ENCODE data around the gene PNPLA7.
"Not testable (repeated sequence)": the region's sequence is repeated elsewhere in the genome, so short reads cannot be mapped to it uniquely, and the experiment has no call there.

PNPLA7 gene

DNA sequence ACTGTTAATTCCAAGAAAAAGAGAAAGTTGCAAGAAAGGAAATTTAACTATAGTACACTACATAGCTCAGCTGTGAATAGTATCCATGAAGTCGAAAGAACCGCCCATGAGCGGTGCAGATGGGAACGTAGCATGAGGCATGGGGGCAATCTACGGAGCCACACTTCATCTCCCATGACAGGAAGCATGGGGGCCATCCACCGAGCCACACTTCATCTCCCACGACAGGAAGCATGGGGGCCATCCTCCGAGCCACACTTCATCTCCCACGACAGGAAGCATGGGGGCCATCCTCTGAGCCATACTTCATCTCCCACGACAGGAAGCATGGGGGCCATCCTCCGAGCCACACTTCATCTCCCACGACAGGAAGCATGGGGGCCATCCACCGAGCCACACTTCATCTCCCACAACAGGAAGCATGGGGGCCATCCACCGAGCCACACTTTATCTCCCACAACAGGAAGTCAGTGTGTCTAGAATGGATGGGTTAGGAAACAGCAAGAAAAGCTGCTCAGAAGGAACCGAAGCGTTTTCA, 13.5 kb downstream of the PNPLA7 start:
- not testable (repeated sequence) for DNase-seq

DNA sequence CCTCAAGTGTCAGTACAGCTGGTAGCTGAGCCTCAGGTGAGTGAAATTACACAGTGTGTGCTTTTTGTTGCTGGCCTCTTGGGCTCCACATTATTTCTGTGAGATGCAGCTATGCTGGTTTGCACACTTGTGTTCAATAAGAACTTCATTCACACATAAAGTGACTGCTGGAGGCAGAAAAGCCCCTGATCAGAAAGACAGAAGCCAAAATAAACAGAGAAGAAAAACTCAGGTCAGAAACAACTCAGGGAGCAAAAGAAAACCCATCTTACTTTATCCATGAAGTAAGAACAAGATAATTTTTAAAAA, 15.1 kb downstream of the PNPLA7 start:
- no peak for DNase-seq

DNA sequence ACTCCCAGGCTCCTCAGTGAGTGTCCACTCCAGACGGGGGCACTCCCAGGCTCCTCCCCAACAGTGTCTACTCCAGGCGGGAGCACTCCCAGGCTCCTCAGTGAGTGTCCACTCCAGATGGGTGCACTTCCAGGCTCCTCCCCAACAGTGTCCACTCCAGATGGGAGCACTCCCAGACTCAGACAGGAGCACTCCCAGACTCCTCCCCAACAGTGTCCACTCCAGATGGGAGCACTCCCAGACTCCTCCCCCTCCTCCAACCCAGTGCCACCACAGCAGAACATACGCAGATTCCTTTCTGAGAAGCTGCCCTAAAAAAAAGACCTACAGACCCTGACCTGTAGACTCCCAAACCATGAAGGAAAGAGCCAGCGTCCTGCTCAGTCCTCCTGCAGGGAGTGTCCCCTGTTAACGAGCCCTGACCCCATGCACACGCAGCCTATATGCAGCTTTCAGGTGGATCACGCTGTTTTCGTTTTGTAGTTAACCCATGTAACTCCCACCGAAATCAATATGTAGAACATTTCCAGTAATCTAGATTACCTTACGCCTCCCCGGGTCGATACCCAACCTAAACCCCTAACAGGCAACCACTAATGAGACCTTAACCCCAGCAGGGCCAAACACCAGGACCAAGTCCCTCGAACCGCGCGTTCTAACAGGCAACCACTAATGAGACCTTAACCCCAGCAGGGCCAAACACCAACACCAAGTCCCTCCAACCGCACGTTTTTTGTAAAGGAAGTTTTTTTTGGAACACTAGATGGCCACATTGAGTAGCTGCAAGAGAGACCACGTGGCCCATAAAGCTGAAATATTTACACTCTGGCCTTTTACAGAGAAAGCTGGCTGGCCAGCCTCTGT, 15.7 kb downstream of the PNPLA7 start:
- DNase-seq, result peak; percentile 70

DNA sequence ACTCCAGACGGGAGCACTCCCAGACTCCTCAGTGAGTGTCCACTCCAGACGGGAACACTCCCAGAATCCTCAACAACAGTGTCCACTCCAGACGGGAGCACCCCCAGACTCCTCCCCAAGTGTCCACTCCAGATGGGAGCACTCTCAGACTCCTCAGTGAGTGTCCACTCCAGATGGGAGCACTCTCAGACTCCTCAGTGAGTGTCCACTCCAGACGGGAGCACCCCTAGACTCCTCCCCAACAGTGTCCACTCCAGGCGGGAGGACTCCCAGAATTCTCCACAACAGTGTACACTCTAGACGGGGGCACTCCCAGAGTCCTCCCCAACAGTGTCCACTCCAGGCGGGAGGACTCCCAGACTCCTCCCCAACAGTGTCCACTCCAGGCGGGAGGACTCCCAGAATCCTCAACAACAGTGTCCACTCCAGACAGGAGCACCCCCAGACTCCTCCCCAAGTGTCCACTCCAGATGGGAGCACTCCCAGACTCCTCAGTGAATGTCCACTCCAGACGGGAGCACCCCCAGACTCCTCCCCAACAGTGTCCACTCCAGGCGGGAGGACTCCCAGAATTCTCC, 17.2 kb downstream of the PNPLA7 start:
- DNase-seq, result not testable (repeated sequence)

DNA sequence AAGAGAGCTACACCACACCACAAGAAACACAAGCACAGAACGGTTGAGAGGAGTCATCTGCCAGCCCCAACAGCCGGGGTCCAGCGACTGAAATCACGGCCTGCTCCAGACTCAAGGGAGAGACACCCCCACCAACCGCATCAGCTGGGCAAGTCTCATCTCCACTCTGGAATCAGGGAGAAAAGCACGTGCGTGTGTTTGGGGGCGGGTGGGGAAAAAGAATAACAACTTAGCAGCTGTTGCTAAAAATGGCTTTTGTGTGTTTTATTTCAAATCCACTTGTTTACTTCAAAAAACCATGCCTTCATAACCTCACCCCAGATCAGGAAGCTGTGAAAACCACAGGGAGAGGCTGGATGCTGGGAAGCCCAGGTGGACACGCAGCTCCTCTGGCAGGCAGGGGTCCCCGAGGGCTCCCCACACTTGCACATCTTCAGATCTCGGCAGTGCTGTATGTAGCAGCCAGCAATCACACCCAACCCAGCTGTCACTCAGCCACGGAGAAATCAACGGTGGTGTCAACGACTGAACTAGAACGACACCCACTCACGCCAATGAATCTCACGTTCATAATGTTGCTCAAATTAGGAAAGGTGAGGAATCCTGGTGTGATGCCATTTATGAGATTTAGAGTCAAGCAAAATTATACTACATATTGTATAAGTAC, 19.0 kb downstream of the PNPLA7 start:
- DNase-seq, result no peak

DNA sequence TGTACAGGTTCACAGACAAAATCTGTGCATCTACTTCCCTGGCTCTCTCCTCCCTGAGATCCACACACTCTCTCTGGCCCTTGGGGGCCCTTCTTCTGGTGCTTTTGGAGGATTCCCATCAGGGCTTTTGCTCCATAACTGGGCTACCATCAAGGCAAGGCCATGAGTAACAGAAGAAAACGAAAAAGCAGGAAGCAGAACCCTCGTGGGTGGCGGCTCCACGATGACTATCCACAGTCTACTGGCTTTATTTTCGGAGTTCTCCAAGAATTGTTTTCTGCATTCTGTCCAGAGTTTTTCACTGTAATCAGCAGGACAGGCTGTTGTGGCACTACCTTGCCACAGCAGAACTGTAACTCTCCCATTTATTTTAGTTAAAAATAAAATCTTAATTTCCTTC, 19.9 kb downstream of the PNPLA7 start:
- no peak for DNase-seq

DNA sequence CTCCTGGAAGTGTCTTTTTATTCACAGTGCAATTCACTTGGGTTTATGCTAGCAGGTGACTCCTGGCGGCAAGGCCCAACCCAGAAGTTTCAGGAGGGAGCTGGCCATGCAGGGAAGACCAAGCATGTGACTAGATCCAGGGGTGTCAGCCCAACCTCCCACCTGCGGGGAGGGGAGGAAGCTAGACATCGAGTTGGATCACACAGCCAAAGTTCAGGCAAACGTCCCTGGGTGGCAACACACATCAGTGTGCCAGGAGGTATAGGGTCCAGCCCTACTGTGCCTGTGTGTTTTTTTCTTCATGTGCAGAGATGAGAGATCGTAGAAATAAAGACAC, 25.3 kb downstream of the PNPLA7 start:
- DNase-seq, result no peak

DNA sequence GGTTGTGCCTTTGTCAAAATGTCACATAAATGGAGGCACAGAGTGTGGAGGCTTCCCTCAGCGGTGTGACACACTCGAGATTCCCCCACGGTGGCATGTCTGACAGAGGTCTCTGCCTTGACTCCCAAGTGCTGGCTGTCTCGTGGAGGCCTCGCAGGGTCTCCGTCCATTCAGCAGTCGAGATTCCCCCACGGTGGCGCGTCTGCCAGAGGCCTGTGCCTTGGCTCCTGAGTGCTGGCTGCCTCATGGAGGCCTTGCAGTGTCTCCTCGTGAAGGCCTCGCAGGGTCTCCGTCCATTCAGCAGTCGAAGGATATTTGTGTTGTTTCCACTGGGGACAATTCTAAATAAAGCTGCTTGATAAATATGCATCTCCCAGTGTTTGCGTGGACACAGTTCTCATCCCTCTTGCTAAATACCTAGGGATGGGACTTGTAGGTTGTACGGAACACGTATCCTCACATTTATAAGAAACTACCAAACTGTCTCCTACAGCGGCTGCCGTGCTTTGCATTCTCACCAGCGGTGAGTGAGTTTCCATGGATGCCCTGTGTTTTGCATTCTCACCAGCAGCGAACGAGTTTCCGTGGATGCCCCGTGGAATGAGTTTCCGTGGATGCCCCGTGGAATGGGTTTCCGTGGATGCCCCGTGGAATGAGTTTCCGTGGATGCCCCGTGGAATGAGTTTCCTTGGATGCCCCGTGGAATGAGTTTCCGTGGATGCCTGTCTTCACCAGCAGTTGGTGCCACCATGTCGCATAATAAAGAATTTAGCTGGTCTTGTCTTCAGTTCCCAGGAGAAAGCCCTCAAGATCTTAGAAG, 25.8 kb downstream of the PNPLA7 start:
- no peak for DNase-seq

DNA sequence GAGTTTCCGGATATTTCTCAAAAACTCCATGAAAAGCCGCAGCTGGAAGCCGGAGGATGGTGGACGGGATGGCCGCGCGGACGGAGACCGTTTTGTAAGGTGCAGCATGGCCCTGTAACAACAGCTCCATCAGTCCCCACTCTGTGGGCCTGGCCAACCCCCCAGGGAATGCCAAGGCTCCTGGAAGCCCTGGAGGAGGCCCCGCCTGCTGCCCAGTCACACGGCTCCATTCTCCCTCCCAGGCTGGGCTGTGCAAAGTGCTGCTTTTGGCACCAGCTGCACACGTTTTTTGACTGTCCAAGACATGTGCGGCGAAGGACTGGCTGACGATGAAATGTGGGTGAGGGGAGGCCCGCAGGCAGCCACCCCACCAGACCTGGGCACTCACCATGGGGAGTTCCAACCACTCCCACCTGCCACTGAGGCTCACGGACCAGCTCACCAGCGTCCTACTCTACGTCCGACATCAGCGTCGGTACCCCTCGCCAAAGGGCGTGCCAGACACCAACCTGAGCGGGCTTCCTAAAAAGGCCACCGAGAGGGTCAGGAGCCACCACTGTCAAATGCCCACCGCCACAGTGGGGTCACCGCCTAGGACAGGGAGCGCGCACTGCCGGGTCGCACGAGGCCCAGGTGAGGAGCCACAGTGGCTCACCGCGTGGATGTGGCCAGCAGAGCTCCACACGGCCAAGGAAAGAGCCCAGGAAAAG, 27.3 kb downstream of the PNPLA7 start:
- DNase-seq, result no peak

DNA sequence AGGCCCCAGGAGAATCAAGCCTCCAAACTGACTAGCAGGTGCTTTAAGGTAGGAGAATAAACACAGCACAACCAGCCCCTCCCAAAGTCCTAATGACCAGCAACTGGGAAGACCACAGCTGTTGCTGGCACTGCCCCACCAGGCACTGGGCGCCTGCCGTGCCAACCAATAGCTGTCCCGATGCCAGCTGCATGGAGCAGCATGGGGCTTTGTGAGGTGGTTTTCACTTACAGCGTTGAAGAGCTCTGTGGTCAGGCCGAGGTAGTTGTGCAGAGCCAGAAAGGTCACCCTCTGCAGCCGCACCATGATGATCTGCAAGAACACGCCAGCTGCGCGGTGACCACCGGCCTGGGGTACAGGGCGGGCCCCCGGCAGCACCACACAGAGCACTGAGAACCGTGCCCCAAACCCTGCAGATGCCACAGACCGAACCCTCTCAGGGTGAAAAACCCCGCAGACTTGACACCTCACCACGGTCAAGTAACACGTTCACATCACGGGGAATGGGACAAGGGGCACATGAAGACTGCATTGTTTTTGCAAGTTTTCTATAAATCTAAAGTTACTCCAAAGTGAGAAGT, 28.7 kb downstream of the PNPLA7 start:
- DNase-seq, result no peak

DNA sequence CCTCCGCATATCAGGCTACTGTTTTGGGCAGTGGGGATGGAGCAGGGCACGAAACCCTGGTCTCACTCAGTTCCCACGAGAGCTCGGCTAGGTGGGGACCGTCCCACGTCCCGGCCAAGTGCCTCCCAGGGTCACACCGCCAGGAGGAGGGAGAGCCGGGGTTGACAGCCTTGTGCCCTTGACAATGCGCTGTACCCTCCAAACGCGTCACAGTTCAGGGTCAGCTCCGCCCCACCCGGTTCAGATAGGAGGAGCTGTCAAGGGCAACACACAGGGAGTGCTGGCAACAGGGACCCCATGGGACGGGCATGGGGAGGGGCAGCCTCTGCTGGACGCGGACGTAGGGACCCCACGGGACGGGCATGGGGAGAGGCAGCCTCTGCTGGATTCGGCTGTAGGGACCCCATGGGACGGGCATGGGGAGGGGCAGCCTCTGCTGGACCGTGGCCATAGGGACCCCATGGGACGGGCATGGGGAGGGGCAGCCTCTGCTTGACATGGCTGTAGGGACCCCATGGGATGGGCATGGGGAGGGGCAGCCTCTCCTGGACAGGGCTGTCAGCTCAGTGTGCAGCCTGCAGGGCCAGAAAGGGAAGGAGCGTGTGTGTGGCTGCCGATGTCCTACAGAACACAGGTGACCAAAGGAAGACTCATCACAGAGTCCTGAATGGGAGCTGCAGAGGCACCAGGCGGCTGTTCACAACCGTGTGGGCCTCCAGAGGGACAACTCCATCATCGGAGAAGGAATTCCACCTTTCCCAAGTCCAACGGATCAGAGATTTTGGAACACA, 29.4 kb downstream of the PNPLA7 start:
- DNase-seq, result no peak

DNA sequence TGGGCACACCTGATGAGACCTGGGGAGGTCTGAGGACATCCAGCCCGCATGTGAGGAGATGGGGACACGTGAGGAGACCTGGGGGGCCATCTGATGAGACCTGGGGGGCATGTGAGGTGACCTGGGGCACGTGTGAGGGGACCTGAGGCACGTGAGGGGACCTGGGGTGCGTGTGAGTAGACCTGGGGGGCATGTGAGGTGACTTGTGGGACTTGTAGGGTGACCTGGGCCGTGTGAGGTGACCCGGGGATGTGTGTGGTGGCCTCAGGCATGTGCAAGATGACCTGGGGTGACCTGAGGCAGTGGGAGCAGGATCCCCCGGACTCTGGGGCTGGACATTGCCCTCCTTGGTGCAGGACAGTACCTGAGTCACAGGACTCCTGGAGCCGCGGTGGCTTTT, 30.6 kb downstream of the PNPLA7 start:
- no peak for DNase-seq

DNA sequence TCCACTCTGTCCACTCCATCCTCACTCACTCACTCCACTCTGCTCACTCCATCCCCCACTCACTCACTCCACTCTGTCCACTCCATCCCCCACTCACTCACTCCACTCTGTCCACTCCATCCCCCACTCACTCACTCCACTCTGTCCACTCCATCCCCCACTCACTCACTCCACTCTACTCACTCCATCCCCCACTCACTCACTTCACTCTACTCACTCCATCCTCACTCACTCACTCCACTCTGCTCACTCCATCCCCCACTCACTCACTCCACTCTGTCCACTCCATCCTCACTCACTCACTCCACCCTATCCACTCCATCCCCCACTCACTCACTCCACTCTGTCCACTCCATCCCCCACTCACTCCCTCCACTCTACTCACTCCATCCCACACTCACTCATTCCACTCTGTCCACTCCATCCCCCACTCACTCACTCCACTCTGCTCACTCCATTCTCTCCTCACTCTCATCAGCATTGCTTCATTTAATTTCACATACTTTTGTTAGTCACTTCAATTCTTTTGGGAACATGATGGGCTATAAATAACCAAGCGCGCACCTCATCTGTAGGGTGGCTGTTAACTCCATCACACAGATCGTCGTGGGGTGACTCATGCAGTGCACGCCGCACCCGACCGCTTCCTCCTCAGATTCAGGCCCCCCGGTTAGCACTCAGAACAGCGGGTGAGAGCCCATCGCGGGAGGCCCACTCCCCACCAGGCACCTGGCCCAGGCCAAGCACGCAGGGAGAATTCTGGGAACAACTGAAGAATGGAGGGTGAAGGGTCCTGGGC, 31.3 kb downstream of the PNPLA7 start:
- DNase-seq, result not testable (repeated sequence)

DNA sequence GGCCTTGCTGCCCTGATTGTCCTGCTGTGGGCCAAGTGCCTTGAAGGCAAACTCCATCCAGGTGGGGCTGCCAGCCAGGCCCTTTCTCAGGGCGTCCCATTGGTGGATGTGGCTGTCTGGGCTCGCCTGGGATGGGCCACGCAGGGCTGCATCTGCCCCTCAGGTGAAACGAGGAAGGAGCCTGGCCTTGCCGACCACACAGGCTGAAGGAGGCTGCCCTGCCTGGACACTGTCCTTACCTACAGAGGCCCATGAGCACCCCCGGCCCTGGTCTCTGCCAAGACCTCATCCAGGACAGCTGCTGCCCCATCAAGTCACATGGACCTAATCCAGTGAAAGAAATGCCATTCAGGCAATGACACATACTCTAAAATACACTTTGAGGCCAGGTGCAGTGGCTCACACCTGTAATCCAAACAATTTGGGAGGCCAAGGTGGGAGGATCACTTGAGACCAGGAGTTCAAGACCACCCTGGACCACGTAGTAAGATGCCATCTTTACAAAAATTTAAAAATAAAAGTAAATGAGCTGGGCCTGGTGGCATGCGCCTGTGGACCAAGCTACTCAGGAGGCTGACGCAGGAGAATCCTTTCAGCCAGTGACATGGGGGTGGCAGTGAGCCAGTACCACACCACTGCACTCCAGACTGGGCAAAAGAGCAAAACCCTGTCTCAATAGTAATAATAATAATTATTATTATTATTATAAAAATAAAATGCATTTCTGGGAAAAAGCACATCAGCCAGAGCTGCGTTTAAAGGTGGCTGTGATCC, 33.9 kb downstream of the PNPLA7 start:
- DNase-seq, result no peak

DNA sequence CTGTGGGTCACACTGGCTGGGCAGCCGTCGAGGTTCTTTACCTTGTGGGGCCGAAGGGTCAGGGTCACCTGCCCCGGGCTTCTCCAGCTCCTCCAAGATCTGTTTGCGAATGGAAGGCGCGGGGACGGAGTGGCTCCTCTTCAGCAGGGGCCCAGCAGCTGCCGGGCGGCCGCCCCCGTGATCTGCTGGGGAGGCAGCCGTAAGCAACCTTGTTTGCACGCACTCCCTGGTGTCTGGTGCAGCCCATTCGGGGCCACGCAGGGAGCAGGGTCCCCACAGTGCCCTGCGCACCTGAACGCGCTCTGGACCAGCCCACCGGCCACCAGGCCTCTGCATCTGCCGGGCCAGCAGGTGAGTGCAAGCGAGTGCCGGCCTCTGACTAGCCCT, 34.9 kb downstream of the PNPLA7 start:
- DNase-seq, result no peak

DNA sequence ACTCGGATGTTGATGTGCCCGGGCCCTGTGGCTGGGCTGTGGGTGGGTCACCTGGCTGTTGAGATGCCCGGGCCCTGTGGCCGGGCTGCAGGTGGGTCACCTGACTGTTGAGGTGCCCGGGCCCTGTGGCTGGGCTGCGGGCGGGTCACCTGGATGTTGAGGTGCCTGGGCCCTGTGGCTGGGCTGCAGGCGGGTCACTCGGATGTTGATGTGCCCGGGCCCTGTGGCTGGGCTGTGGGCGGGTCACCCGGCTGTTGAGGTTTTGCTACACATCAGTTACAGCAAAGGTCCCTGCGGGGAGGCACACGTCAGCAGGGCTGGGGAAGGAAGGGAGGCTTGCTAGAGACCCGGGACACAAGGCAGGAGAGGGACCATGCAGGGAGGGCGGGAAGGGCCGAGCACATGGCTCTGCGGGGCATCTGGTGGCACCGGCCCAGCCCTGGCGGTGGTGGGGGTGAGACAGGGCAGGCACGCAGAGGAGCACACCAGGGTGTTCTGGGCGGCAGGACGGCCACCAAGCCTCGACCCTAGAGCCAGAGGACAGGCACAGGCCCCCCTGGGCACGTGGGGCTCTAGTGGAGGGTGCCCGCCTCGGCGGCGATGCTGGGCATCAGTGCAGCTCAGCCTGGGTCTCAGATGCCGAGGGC, 35.4 kb downstream of the PNPLA7 start:
- DNase-seq, result no peak

DNA sequence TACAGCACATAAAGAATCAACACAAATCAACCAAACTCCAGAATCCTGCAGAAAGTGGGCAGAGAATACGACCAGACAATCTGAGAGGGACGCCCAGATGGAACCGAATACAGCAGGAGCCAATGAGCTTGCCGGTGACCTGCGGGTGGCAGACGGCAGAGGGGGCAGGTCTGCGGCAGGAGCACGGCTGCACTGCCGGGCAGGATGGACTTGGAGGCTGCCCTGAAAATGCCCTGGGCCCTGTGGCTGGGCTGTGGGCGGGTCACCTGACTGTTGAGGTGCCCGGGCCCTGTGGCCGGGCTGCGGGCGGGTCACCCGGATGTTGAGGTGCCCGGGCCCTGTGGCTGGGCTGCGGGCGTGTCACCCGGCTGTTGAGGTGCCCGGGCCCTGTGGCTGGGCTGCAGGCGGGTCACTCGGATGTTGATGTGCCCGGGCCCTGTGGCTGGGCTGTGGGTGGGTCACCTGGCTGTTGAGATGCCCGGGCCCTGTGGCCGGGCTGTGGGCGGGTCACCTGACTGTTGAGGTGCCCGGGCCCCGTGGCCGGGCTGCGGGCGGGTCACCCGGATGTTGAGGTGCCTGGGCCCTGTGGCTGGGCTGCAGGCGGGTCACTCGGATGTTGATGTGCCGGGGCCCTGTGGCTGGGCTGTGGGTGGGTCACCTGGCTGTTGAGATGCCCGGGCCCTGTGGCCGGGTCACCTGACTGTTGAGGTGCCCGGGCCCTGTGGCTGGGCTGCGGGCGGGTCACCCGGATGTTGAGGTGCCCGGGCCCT, 36.2 kb downstream of the PNPLA7 start:
- not testable (repeated sequence) for DNase-seq

DNA sequence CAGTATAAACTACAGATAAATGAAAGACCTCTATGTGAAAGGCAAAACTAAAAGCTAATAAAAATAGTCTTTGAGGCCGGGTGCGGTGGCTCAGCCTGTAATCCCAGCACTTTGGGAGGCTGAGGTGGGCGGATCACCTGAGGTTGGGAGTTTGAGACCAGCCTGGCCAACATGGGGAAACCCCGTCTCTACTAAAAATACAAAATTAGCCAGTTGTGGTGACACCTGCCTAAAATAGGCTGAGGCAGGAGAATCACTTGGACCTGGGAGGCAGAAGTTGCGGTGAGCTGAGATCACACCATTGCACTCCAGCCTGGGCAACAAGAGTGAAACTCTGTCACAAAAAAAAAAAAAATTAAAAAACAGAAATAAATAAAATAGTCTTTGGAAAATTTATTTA, 37.1 kb downstream of the PNPLA7 start:
- DNase-seq, result not testable (repeated sequence)
